ENCODE results near the gene CYFIP2. TPM values are rescaled to one million over a fixed set of nuclear protein-coding genes. Genes with fewer than 3 reads are reported as not detected.

Gene CYFIP2
- total RNA-seq, 2 donors from 2014 or later = 25.5 to 36.0 TPM

- intact Hi-C loops (cut with DNase I, micrococcal nuclease) = loop anchor here in 1 of 2 donors (10.0 kb wide), 1 partner anchor 108 kb away; no protein-coding TSS in a partner anchor
- ATAC-seq (no peak), DNase-seq (no peak)
These were observed 101.1 kb downstream of the CYFIP2 start for GRCh38 chr5:157366741-157367674.

DNA sequence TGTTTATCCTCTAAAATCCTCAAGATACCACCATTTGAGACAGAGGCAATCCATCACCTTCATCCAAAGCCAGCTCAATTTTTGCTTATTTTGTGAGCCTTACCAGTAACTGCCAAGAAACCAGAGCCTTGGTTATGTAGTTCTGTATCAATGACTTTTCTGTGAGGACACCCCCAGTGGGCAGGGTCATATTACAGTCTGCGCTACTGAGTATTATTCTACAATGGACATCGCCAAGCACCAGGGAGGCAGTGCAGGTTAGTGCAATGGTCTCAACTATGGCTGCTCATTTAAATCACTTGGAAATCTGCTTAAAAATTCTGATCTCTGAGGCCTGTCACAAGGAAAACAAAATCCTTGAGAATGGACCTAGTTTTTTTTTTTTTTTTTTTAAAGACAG is 103.6 kb downstream of the CYFIP2 start:
- intact Hi-C loops (cut with DNase I, micrococcal nuclease) = loop anchor here in 1 of 2 donors (10.0 kb wide), 1 partner anchor 105 kb away; no protein-coding TSS in a partner anchor
- DNase-seq (no peak), ATAC-seq (no peak)

DNA sequence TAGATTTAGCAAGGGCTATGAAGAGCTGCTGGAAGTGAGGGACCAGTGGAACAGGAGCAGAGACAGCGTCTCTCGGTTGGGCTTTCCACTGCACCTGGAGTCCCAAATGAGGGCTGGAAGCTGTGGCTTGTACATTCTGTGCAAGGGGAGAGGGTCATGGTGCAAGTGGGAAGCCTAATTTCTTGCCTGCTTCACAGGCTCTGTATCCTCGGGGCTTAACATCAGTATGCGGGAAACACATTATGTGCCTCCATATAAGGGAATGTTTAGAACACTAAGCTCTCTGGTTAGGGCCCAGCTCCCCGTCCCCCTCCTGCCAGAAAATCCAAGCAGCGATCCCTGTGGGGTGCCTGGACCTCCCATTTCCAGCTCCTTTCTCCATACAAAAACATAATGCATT is 105.0 kb downstream of the CYFIP2 start:
- DNase-seq (peak in 1 of 2 donors; percentile 38), ATAC-seq (no peak)
- intact Hi-C loops (cut with DNase I, micrococcal nuclease) = no loop called here

GRCh38 chr5:157371655-157372471 is 105.9 kb downstream of the CYFIP2 start:
- intact Hi-C loops (cut with DNase I, micrococcal nuclease) = no loop called here
- DNase-seq (no peak), ATAC-seq (no peak)

- ATAC-seq (no peak), DNase-seq (no peak)
- intact Hi-C loops (cut with DNase I, micrococcal nuclease) = no loop called here
These were observed 106.5 kb downstream of the CYFIP2 start for GRCh38 chr5:157372472-157372822.

GRCh38 chr5:157378509-157378908 is 112.6 kb downstream of the CYFIP2 start:
- intact Hi-C loops (cut with DNase I, micrococcal nuclease) = no loop called here
- ATAC-seq = no peak
- DNase-seq = no peak

DNA sequence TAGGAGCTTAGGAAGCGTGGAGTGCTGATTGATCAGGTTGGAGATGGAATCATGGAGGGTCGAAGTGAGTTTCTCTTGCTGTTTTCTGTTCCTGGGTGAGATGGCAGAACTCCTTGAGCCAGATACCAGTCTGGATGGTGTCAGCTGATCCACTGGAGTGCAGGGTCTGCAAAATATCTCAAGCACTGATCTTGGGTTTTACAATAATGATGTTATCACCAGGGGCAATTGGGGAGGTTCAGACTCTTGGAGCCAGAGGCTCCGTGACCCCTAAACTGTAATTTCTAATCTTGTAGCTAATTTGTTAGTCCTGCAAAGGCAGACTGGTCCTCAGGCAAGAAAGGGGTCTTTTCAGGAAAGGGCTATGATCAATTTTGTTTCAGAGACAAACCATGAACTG is 114.1 kb downstream of the CYFIP2 start:
- intact Hi-C loops (cut with DNase I, micrococcal nuclease) = no loop called here
- ATAC-seq = no peak
- no peak for DNase-seq

GRCh38 chr5:157381746-157382145 is 115.8 kb downstream of the CYFIP2 start:
- intact Hi-C loops (cut with DNase I, micrococcal nuclease) = no loop called here
- ATAC-seq = no peak
- DNase-seq = no peak

- no peak for DNase-seq
- intact Hi-C loops (cut with DNase I, micrococcal nuclease) = no loop called here
- ATAC-seq = no peak
These were observed 117.3 kb downstream of the CYFIP2 start for GRCh38 chr5:157382996-157383800.

GRCh38 chr5:157384971-157385709 is 119.2 kb downstream of the CYFIP2 start:
- intact Hi-C loops (cut with DNase I, micrococcal nuclease) = no loop called here
- no peak for ATAC-seq
- DNase-seq = peak in 1 of 2 donors; percentile 57

DNA sequence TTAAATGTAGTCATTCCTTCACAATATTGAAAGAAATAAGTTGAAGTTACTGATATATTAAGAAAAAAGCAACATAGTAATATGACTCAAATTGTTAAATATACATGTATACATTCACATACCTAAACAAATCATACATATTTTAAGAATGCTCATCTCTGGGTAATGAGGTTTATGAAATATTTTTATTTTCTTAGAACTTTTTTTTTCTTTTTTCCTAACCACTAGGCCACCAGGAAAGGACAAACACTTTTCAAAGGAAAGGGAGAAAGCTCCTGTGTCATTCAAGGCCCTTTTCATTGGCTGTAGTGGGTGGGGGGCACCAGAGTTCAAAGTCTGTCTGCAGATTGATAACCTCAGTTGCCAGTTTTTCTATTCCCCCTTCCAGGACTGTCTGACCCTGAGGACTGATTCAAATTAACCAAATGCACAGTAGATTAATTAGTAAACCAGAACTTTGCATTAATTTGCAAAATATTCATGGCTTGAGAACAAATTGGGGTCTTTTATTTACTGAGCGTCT is 121.2 kb downstream of the CYFIP2 start:
- DNase-seq (no peak), ATAC-seq (no peak)
- intact Hi-C loops (cut with DNase I, micrococcal nuclease) = no loop called here

DNA sequence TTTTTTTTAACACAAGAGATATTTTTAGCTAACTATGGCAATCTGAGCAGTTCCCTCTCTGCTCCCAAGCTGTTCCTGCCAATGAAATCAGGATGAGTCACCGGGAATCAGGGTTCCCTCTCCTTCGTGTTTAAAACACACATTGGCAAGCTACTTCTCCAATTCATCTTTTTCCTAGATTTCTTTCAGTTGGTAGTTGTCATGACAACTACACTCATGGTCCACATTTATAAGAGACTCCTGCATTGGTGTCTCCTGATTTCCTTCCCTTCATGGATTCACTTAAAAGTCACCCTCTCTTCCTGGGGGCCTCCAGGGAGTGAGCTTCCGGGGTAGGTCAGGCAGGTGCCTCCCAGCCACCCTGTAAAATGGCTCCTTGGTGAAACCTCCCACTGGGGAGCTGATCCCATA is 121.8 kb downstream of the CYFIP2 start:
- DNase-seq (peak in 1 of 2 donors; percentile 43), ATAC-seq (no peak)
- intact Hi-C loops (cut with DNase I, micrococcal nuclease) = no loop called here

DNA sequence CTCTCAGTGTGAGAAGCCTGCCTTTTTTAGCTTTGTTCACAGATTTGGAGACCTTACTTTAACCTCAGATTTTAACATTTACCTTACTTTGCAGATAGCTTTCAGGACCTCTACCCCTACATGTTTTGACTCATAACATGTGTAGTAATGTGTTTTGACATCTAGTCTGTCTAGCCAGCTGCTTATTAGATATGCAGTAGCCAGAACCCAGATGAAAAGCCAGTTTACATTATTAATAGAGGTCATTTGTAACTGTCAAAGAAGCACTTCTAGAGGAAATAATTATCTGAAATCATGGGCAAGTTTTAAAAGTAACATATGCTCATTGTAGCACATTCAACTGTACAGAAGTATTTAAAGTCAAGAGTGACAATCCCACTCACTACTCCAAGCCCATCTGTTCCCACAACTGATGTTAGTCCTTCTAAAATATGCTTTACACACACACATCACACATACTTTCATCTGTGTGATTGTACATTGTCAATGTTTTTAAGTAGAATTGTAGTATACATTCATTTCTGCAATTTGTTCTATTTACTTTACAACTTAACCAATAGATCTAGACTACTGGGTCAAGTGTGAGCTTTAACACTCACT is 122.3 kb downstream of the CYFIP2 start:
- intact Hi-C loops (cut with DNase I, micrococcal nuclease) = no loop called here
- ATAC-seq (no peak), DNase-seq (no peak)

DNA sequence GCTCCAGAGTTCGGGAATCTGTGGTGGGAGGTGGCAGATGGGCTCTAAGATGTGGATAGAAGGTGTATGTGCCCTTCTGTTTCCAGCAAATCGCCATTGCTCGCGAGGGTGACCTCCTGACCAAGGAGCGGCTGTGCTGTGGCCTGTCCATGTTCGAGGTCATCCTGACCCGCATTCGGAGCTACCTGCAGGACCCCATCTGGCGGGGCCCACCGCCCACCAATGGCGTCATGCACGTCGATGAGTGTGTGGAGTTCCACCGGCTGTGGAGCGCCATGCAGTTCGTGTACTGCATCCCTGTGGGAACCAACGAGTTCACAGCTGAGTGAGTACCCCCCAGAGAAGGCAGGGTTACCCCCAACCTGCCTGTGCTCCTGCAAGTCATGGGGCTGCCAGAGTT is 123.2 kb downstream of the CYFIP2 start:
- no peak for ATAC-seq
- no peak for DNase-seq
- intact Hi-C loops (cut with DNase I, micrococcal nuclease) = no loop called here

GRCh38 chr5:157390133-157390532 is 124.2 kb downstream of the CYFIP2 start:
- DNase-seq (no peak), ATAC-seq (no peak)
- intact Hi-C loops (cut with DNase I, micrococcal nuclease) = no loop called here

- ATAC-seq = peak; percentile 74
- intact Hi-C loops (cut with DNase I, micrococcal nuclease) = no loop called here
- DNase-seq = peak in 1 of 2 donors; percentile 49
These were observed 124.8 kb downstream of the CYFIP2 start for GRCh38 chr5:157390551-157391297.

DNA sequence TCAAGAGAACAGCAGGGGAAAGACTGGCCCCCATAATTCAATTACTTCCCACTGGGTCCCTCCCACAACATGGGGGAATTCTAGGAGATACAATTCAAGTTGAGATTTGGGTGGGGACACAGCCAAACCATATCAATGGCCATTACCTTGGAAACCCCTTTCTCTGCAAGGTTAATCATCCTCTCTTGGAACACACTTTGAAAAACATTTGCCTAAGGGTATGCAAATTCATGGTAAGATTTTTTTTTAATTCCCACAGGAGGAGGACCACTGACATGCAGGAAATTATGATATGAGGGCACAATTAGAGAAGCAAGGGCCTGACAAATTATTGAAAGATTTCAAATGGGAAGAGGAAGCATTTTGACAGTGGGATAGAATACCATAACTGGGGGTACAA is 132.4 kb downstream of the CYFIP2 start:
- intact Hi-C loops (cut with DNase I, micrococcal nuclease) = no loop called here
- ATAC-seq (no peak), DNase-seq (no peak)
